Loucy (cell line): ENCODE data around the gene LIN28A.

Experiments
- H2AFZ ChIP-seq: fragments of 200-600 bp; sonication (generic); 2 replicates; pipeline ENCODE4 v1.6.0; 2016; ENCODE audit warnings: antibody characterized with exemption, mild to moderate bottlenecking, low read length, moderate library complexity
- H3F3A ChIP-seq: fragments of 200-600 bp; 2 replicates; pipeline ENCODE4 v1.6.0; 2016; ENCODE audit warnings: antibody characterized with exemption, low read depth, mild to moderate bottlenecking
- H3K27me3 ChIP-seq: fragments of 200-600 bp; sonication (generic); 2 replicates; pipeline ENCODE4 v1.6.1; 2014; ENCODE audit warnings: low read length, mild to moderate bottlenecking; ENCODE audit not compliant: insufficient read depth, poor library complexity, severe bottlenecking
- H3K36me3 ChIP-seq: fragments of 200-600 bp; sonication (generic); 2 replicates; pipeline ENCODE4 v1.6.1; 2016; ENCODE audit warnings: low read length; ENCODE audit not compliant: insufficient read depth
- H3K4me1 ChIP-seq: fragments of 200-600 bp; sonication (generic); 2 replicates; pipeline ENCODE4 v1.5.1; 2014; ENCODE audit warnings: low read length, mild to moderate bottlenecking; ENCODE audit not compliant: insufficient read depth, poor library complexity, severe bottlenecking
- H3K4me2 ChIP-seq: fragments of 200-600 bp; sonication (generic); 2 replicates; pipeline ENCODE4 v1.6.0; 2014; ENCODE audit warnings: antibody characterized with exemption, low read length, low read depth, mild to moderate bottlenecking; ENCODE audit not compliant: poor library complexity, severe bottlenecking
- H3K4me3 ChIP-seq: fragments of 200-600 bp; sonication (generic); 2 replicates; pipeline ENCODE4 v1.5.1; 2014; ENCODE audit warnings: low read length, mild to moderate bottlenecking, mixed read lengths; ENCODE audit not compliant: poor library complexity, severe bottlenecking
- H3K79me2 ChIP-seq: fragments of 200-600 bp; sonication (generic); 2 replicates; pipeline ENCODE4 v1.6.1; 2014; ENCODE audit warnings: low read length; ENCODE audit not compliant: insufficient read depth
- H3K9ac ChIP-seq: fragments of 200-600 bp; sonication (generic); 2 replicates; pipeline ENCODE4 v1.6.0; 2014; ENCODE audit warnings: mild to moderate bottlenecking, low read depth, low read length, moderate library complexity; ENCODE audit not compliant: poor library complexity, severe bottlenecking
- H3K9me2 ChIP-seq: fragments of 200-600 bp; sonication (generic); replicated peaks from 2 replicates; pipeline ENCODE4 v1.6.1; 2016; ENCODE audit warnings: low read depth, low read length, mixed read lengths
- H3K9me3 ChIP-seq: fragments of 200-600 bp; sonication (generic); 2 replicates; pipeline ENCODE4 v1.6.1; 2014; ENCODE audit warnings: mild to moderate bottlenecking, antibody characterized with exemption, low read length, low read depth; ENCODE audit not compliant: insufficient read depth
- H4K20me1 ChIP-seq: fragments of 200-600 bp; sonication (generic); 2 replicates; pipeline ENCODE4 v1.6.0; 2014; ENCODE audit warnings: antibody characterized with exemption, low read length, mild to moderate bottlenecking; ENCODE audit not compliant: insufficient read depth, poor library complexity, severe bottlenecking
- CTCF ChIP-seq: fragments of 200-600 bp; sonication (generic); conservative IDR thresholded peaks from 2 replicates; pipeline ENCODE4 v1.5.1; 2014; ENCODE audit warnings: mild to moderate bottlenecking, antibody characterized with exemption, low read length
- EZH2phosphoT487 ChIP-seq: fragments of 200-600 bp; IDR thresholded peaks from 2 replicates; pipeline ENCODE4 v1.6.1; 2018; ENCODE audit warnings: antibody characterized with exemption, mild to moderate bottlenecking, moderate library complexity, borderline replicate concordance

Gene LIN28A

GRCh38 chr1:26388791-26389445 is 21.7 kb upstream of the LIN28A start:
- no peaks in the 10 kb centered on the region for H3K9me3 ChIP-seq
- no peaks in the 10 kb centered on the region for H3K36me3 ChIP-seq
- peak overlapping the region; percentile 51 for H3K9ac ChIP-seq
- no peaks in the 10 kb centered on the region for H3K27me3 ChIP-seq
- peak overlapping the region; percentile 51 for H3K4me2 ChIP-seq
- H3K9me2 ChIP-seq = no peaks in the 10 kb centered on the region
- H2AFZ ChIP-seq = peak overlapping the region; percentile 14; the same call in 1 of the 2 replicates
- TF ChIP-seq EZH2phosphoT487 (no peak), CTCF (no peak)
- H3K4me3 ChIP-seq = peak overlapping the region; percentile 27
- H3F3A ChIP-seq = peaks cover 5% of the 10 kb centered on the region; the same call in 1 of the 2 replicates
- H3K4me1 ChIP-seq = peaks cover 48% of the 10 kb centered on the region
- no peaks in the 10 kb centered on the region for H4K20me1 ChIP-seq
- H3K79me2 ChIP-seq = no peaks in the 10 kb centered on the region

GRCh38 chr1:26389604-26390247 is 20.9 kb upstream of the LIN28A start:
- Histone ChIP-seq H3K36me3 (no peaks in the 10 kb centered on the region), H3K79me2 (no peaks in the 10 kb centered on the region), H3K9me2 (no peaks in the 10 kb centered on the region), H3K9me3 (no peaks in the 10 kb centered on the region), H3F3A (no peaks in the 10 kb centered on the region), H4K20me1 (no peaks in the 10 kb centered on the region), H2AFZ (0 out of 2 replicates have a peak overlapping the region, but pooled peaks have one; percentile 14), H3K4me2 (peak overlapping the region; percentile 51), H3K4me3 (peak overlapping the region; percentile 27), H3K9ac (peak overlapping the region; percentile 51), H3K4me1 (peaks cover 44% of the 10 kb centered on the region), H3K27me3 (no peaks in the 10 kb centered on the region)
- TF ChIP-seq EZH2phosphoT487 (no peak), CTCF (0 out of 2 replicates have a peak, but pooled peaks have one; percentile 9)

- no peak for TF ChIP-seq EZH2phosphoT487
- TF ChIP-seq CTCF = peak; percentile 98
- H3K9me3 ChIP-seq = no peaks in the 10 kb centered on the region
- peak overlapping the region; percentile 55 for H3K9ac ChIP-seq
- H4K20me1 ChIP-seq = no peaks in the 10 kb centered on the region
- peak overlapping the region; percentile 69; the same call in 1 of the 2 replicates for H2AFZ ChIP-seq
- peaks cover 29% of the 10 kb centered on the region for H3K4me1 ChIP-seq
- H3K4me2 ChIP-seq = peak overlapping the region; percentile 53
- H3K9me2 ChIP-seq = no peaks in the 10 kb centered on the region
- no peaks in the 10 kb centered on the region for H3K27me3 ChIP-seq
- H3K4me3 ChIP-seq = no peak overlapping the region
- no peaks in the 10 kb centered on the region for H3F3A ChIP-seq
- no peaks in the 10 kb centered on the region for H3K36me3 ChIP-seq
- no peaks in the 10 kb centered on the region for H3K79me2 ChIP-seq
Measured at GRCh38 chr1:26391450-26391849, 19.2 kb upstream of the LIN28A start.
